ENCODE results near the gene MARK2. TPM values are rescaled to one million over a fixed set of nuclear protein-coding genes. Genes with fewer than 3 reads are reported as not detected.

MARK2 gene
- total RNA-seq, 2 experiments from 2014 or later, result 23.3 to 24.5 TPM

DNA sequence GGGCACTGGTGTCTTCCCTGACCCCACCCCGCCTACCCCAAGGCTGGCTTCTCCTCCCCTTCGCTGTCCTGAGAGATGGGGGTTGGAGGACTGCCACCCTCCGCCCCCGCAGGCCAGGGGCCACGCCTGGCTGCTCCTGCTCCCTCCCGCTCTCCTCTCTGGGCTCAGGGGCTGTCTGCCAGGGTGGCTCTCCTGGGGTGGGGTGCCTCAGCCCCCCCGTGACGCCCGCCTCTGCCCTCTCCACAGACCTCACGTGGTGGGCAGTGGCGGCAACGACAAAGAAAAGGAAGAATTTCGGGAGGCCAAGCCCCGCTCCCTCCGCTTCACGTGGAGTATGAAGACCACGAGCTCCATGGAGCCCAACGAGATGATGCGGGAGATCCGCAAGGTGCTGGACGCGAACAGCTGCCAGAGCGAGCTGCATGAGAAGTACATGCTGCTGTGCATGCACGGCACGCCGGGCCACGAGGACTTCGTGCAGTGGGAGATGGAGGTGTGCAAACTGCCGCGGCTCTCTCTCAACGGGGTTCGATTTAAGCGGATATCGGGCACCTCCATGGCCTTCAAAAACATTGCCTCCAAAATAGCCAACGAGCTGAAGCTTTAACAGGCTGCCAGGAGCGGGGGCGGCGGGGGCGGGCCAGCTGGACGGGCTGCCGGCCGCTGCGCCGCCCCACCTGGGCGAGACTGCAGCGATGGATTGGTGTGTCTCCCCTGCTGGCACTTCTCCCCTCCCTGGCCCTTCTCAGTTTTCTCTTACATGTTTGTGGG is 69.9 kb downstream of the MARK2 start:
- no peak for DNase-seq
- Mint-ChIP-seq H3K4me1 (ENCODE audit: low read depth) (peaks cover 2% of the 10 kb centered on the region), H3K36me3 (ENCODE audit: low read depth) (peaks cover 25% of the 10 kb centered on the region), H3K27me3 (no peaks in the 10 kb centered on the region), H3K27ac (no peak overlapping the region), H3K4me3 (no peak overlapping the region), H3K9me3 (no peaks in the 10 kb centered on the region)
- intact Hi-C loops (cut with micrococcal nuclease), result no loop called here
- ChIA-PET POLR2A (no interaction called here), CTCF (interaction anchor here (3.2 kb wide), 1 partner anchor 72 kb away, joined by 25 read pairs; the partner anchor contains the start of gene MARK2)
- no peak for ATAC-seq
- TF ChIP-seq, protein P1, sequence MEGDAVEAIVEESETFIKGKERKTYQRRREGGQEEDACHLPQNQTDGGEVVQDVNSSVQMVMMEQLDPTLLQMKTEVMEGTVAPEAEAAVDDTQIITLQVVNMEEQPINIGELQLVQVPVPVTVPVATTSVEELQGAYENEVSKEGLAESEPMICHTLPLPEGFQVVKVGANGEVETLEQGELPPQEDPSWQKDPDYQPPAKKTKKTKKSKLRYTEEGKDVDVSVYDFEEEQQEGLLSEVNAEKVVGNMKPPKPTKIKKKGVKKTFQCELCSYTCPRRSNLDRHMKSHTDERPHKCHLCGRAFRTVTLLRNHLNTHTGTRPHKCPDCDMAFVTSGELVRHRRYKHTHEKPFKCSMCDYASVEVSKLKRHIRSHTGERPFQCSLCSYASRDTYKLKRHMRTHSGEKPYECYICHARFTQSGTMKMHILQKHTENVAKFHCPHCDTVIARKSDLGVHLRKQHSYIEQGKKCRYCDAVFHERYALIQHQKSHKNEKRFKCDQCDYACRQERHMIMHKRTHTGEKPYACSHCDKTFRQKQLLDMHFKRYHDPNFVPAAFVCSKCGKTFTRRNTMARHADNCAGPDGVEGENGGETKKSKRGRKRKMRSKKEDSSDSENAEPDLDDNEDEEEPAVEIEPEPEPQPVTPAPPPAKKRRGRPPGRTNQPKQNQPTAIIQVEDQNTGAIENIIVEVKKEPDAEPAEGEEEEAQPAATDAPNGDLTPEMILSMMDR (IDR thresholded peaks at IDR 0.05), result no peak

DNA sequence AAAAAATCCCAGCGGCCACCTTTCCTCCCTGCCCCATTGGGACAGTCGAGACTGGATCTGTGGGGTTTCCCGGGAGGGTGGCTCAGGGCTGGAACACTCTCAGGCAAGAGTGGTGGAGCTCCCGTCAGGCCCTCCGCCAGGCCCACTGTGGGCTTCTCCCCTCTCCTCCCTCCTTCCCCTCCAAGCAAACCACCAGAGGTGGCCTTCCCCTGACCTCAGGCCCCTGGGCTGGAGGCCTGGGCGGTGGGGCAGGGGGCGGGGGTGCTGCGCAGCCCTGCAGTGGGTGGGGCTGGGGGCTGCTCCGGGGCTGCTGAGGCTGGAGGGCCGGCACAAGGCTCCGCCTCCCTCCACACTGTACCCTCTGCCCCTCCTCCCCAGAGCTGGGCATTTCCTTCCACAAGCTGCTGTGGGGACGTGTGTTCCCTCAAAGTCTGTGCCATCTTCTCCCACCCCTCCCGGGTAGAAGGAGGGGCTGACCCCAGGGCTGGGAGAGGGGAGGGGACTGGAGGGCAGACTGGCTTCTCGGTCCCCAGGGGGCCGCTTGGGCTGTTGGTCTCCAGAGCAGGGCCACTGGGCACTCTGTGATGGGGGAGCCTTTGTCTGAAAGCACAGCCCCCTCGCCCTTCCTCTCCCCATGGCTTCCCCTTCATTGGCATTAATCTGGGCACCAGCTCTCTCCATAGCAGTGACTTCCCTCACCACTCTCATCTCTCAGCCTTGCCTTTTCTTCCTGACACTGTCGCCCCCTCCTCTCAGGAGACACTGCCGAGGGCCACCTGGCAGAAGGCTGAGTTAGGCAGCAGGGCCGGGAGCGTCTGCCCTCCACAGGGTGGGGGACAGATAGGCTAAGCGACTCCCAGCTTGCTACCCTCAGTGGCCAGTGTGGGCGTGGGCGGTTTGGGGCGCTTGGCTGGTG is 70.9 kb downstream of the MARK2 start:
- H3K27me3 Mint-ChIP-seq, result no peaks in the 10 kb centered on the region
- CTCF ChIA-PET, result interaction anchor here (3.2 kb wide), 1 partner anchor 73 kb away, joined by 25 read pairs; the partner anchor contains the start of gene MARK2
- no peak overlapping the region for H3K27ac Mint-ChIP-seq
- H3K4me1 Mint-ChIP-seq (ENCODE audit: low read depth), result peaks cover 2% of the 10 kb centered on the region
- peaks cover 17% of the 10 kb centered on the region for H3K36me3 Mint-ChIP-seq (ENCODE audit: low read depth)
- TF ChIP-seq, protein P1 (IDR thresholded peaks at IDR 0.05), result no peak
- intact Hi-C loops (cut with micrococcal nuclease), result no loop called here
- POLR2A ChIA-PET, result no interaction called here
- ATAC-seq, result no peak
- no peaks in the 10 kb centered on the region for H3K9me3 Mint-ChIP-seq
- DNase-seq, result no peak
- no peak overlapping the region for H3K4me3 Mint-ChIP-seq

DNA sequence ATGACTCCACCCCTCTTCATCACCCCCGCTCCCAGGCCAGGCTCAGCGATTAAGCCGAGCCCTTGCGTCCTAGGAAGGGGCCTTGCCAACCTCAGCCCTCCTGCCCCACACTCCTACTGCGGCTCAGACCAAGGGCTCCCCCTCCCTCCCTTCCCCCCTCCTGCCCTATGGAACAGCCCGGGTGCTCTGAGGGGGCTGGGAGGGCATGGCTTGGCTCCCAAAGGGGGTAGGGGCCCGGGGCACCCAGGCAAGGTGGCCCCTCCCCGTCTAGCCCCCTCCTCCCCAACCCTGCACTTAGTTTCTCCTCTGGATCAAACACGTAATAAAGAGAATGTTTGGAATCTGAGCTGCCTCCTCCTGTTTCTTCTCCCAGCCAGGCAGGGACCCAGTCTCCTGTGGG is 71.8 kb downstream of the MARK2 start:
- H3K27ac Mint-ChIP-seq, result no peak overlapping the region

DNA sequence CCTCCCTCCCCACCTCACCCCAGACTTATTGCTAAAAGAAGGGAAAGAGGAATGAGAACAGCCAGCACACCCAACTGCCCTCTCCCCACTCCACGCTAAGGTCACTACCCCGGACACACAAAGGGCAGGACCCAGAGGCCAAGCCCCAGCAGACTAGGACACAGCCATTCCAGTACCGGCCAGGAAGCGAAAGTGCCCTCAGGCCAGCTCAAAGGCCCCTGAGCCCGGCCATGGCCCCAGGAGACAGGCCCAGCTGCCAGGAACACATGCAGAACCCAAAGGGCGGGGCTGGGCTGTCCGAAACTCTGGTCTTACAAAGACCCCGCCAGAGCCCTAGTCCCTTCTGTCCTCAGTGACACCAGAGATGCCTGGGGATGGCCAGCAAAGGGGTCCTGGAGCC is 72.5 kb downstream of the MARK2 start:
- no peak overlapping the region for H3K4me3 Mint-ChIP-seq
- intact Hi-C loops (cut with micrococcal nuclease), result no loop called here
- TF ChIP-seq, protein P1 (IDR thresholded peaks at IDR 0.05), result no peak
- H3K27ac Mint-ChIP-seq, result no peak overlapping the region
- no peak for DNase-seq
- ATAC-seq, result no peak
- peaks cover 4% of the 10 kb centered on the region for H3K4me1 Mint-ChIP-seq (ENCODE audit: low read depth)
- ChIA-PET CTCF (interaction anchor here (1.2 to 3.2 kb wide), 2 partner anchors 9 to 74 kb away, joined by 3 to 25 read pairs; partner anchors contain the start of gene MARK2), POLR2A (interaction anchor here (1.2 kb wide), 1 partner anchor 74 kb away, joined by 4 read pairs; no protein-coding TSS in a partner anchor)
- no peaks in the 10 kb centered on the region for H3K27me3 Mint-ChIP-seq
- H3K36me3 Mint-ChIP-seq (ENCODE audit: low read depth), result peaks cover 4% of the 10 kb centered on the region
- H3K9me3 Mint-ChIP-seq, result no peaks in the 10 kb centered on the region

More for the DNA sequence above, 71.8 kb downstream of the MARK2 start:
- ChIA-PET POLR2A (interaction anchor here (0.6 to 1.2 kb wide), 2 partner anchors 14 to 73 kb away, joined by 4 read pairs; no protein-coding TSS in a partner anchor), CTCF (interaction anchor here (1.2 to 3.2 kb wide), 2 partner anchors 10 to 74 kb away, joined by 3 to 25 read pairs; partner anchors contain the start of gene MARK2)
- H3K27me3 Mint-ChIP-seq, result no peaks in the 10 kb centered on the region
- DNase-seq, result no peak
- H3K4me3 Mint-ChIP-seq, result no peak overlapping the region
- H3K36me3 Mint-ChIP-seq (ENCODE audit: low read depth), result peaks cover 10% of the 10 kb centered on the region
- no peaks in the 10 kb centered on the region for H3K9me3 Mint-ChIP-seq
- intact Hi-C loops (cut with micrococcal nuclease), result no loop called here
- TF ChIP-seq, protein P1 (IDR thresholded peaks at IDR 0.05), result no peak
- no peak for ATAC-seq
- H3K4me1 Mint-ChIP-seq (ENCODE audit: low read depth), result peaks cover 2% of the 10 kb centered on the region
